ENCODE results near the gene CALN1.

DNA sequence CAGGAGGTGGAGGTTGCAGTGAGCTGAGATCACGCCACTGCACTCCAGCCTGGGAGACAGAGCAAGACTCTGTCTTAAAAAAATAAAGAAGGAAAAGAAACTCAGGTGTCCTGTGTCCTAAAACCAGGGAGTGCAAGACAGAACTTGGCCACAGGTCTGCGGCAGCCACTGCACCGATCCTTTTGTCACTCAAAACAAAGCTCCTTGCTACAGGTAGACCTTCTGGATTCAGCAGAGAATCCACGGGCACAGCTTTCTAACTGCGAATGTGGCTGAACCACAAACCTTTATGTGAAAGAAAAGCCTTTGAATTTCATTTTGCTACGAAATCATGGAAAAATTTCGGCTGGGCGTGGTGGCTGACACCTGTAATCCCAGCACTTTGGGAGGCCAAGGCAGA, 634.9 kb downstream of the CALN1 start:
- TF ChIP-seq, protein P1, sequence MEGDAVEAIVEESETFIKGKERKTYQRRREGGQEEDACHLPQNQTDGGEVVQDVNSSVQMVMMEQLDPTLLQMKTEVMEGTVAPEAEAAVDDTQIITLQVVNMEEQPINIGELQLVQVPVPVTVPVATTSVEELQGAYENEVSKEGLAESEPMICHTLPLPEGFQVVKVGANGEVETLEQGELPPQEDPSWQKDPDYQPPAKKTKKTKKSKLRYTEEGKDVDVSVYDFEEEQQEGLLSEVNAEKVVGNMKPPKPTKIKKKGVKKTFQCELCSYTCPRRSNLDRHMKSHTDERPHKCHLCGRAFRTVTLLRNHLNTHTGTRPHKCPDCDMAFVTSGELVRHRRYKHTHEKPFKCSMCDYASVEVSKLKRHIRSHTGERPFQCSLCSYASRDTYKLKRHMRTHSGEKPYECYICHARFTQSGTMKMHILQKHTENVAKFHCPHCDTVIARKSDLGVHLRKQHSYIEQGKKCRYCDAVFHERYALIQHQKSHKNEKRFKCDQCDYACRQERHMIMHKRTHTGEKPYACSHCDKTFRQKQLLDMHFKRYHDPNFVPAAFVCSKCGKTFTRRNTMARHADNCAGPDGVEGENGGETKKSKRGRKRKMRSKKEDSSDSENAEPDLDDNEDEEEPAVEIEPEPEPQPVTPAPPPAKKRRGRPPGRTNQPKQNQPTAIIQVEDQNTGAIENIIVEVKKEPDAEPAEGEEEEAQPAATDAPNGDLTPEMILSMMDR (IDR thresholded peaks at IDR 0.05; ENCODE audit: low read depth, low read length), result no peak
- TF ChIP-seq EZH2phosphoT487 (IDR thresholded peaks at IDR 0.05; ENCODE audit: low read depth), result no peak
